Esophagus squamous epithelium (tissue), 4 donors: ENCODE measurements around the gene GRAMD1C.

Experiments
- CTCF ChIP-seq, 6 experiments: fragments of 450-650 bp in 4 of 6; fragments of 200-600 bp in 2 of 6; sonication (generic) in 2 of 6; IDR thresholded peaks; one replicate each; pipeline ENCODE4 v1.5.1; 2016 to 2019; ENCODE audit warnings: antibody characterized with exemption in 6 of 6, mild to moderate bottlenecking in 4 of 6, moderate library complexity in 4 of 6
- POLR2A ChIP-seq, 4 donors: fragments of 450-650 bp; IDR thresholded peaks; one replicate each; pipeline ENCODE4 v1.6.1; 2017; ENCODE audit warnings: antibody characterized with exemption in 4 of 4, mild to moderate bottlenecking in 4 of 4, moderate library complexity in 3 of 4

DNA sequence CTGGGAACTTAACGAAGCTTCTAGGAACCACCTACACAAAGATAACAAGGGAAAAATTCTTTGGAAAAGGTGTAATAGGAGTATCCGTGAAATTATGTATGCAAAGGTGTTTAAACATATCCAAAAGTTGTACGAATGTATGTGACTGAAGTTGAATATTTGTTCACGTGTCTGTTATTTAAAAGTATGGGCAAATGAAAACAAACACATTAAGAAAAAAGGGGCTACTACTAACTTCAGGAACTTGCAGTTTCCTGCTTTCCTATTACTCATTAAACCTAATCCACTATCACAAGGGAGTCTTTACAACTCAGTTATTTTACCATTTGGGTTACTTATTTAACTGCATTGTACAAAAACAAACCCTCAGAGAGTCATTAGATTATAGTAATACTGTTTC is 33.9 kb upstream of the GRAMD1C start:
- TF ChIP-seq CTCF (IDR thresholded peaks at IDR 0.05) (no peak), POLR2A (IDR thresholded peaks at IDR 0.05) (no peak)
